Measurements from ENCODE around the gene ANKS1A. TPM values are rescaled to one million over a fixed set of nuclear protein-coding genes. Genes with fewer than 3 reads are reported as not detected.
A peak's percentile ranks its signal among the peaks of the same experiment; 100 is the strongest.

Gene ANKS1A
- total and polyA plus RNA-seq, 3 donors from 2014 or later: 44.2 to 96.9 (median 95.9) TPM

DNA sequence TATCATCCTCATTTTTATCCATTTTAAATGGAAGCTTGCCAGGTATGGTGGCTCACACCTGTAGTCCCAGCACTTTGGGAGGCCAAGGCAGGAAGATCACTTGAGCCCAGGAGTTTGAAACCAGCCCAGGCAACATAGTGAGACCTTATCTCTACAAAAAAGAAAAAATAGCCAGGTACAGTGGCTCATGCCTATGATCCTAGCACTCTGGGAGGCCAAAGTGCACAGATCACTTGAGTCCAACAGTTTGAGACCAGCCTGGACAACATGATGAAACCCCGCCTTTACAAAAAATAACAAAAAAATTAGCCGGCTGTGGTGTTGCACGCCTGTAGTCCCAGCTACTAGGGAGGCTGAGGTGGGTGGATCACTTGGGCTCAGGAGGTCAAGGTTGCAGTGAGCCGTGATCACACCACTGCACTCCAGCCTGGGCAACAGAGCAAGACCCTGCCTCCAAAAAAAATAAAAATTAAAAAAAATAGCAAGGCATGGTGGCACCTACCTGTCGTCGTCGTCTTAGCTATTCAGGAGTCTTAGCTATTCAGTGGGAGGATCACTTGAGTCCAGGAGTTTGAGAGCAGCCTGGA lies 163.0 kb downstream of the ANKS1A start:
- Histone ChIP-seq H3K36me3 (ENCODE audit: low read depth, missing control alignments) (no peaks in the 10 kb centered on the region), H3K4me3 (no peak overlapping the region), H3K27ac (peak overlapping the region in 1 of 2 donors; percentile 76), H3K9me3 (no peaks in the 10 kb centered on the region), H3K4me1 (peaks cover 56% of the 10 kb centered on the region), H3K27me3 (no peaks in the 10 kb centered on the region)
- WGBS, 2 donors: 60 to 63% methylated on average over 7 of the region's 7 CpGs
- intact Hi-C loops (cut with DNase I; ENCODE audit: low total_unique reads): no loop called here
- DNase-seq: no peak
- no peak for TF ChIP-seq POLR2A (IDR thresholded peaks at IDR 0.05)
- TF ChIP-seq CTCF (IDR thresholded peaks at IDR 0.05): no peak

DNA sequence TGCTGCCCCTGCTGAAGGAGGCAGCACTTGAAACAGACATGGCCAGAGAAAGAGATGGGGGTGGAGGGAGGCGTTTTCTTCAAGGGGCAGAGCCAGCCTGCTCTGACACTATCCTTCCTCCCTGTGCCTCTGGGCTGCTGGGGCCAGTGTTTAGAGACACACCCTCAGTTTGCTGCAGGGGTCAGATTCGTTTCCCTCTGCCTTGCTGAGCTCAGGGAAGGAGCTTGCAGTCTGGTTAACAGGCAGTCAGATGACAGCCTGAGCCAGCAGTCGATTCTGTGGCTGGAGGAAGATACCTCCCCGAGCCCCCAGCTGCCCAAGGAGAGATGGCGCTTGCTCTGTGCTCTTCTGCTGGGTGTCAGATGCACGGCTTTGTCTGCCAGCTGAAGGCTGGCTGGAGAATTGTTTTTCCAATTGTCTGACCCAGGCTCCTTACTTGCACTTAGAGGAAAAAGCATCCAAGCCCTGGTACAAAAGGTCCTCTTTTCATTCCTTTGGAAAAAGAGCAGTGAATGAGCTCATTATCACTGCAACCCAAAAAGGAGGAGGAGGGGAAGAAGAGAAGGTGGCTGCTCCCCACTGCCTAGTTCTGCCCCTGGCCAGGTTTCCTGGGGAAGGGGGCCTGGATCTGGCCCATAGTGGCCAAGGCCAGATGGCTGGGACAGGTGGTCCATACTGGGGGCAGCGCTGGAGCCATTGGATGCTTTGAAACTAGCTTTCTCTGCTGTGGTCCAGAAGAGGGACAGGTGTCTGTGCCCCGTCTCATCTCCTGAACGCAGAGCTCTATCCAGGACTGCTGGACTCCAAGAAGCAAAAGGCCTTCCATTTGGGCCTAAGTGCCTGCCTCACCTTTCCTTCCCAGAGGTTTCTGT lies 163.9 kb downstream of the ANKS1A start:
- Histone ChIP-seq H3K4me1 (peaks cover 48% of the 10 kb centered on the region), H3K27me3 (no peaks in the 10 kb centered on the region), H3K4me3 (no peak overlapping the region), H3K27ac (peak overlapping the region in 1 of 2 donors; percentile 76), H3K9me3 (no peaks in the 10 kb centered on the region), H3K36me3 (ENCODE audit: low read depth, missing control alignments) (no peaks in the 10 kb centered on the region)
- DNase-seq: peak; percentile 76
- 32 to 68% methylated on average over 5 to 8 of the region's 9 CpGs for WGBS, 2 donors
- intact Hi-C loops (cut with DNase I; ENCODE audit: low total_unique reads): no loop called here
- TF ChIP-seq CTCF (IDR thresholded peaks at IDR 0.05) (no peak), POLR2A (IDR thresholded peaks at IDR 0.05) (no peak)

GRCh38 chr6:35053701-35054100 lies 164.6 kb downstream of the ANKS1A start:
- Histone ChIP-seq H3K27ac (peak overlapping the region in 1 of 2 donors; percentile 76), H3K27me3 (no peaks in the 10 kb centered on the region), H3K36me3 (ENCODE audit: low read depth, missing control alignments) (no peaks in the 10 kb centered on the region), H3K4me1 (peaks cover 40% of the 10 kb centered on the region), H3K9me3 (no peaks in the 10 kb centered on the region), H3K4me3 (no peak overlapping the region)
- intact Hi-C loops (cut with DNase I; ENCODE audit: low total_unique reads): no loop called here
- no peak for DNase-seq
- TF ChIP-seq POLR2A (IDR thresholded peaks at IDR 0.05) (no peak), CTCF (IDR thresholded peaks at IDR 0.05) (no peak)
- 94 to 95% methylated on average over 2 to 3 of the region's 3 CpGs for WGBS, 2 donors

DNA sequence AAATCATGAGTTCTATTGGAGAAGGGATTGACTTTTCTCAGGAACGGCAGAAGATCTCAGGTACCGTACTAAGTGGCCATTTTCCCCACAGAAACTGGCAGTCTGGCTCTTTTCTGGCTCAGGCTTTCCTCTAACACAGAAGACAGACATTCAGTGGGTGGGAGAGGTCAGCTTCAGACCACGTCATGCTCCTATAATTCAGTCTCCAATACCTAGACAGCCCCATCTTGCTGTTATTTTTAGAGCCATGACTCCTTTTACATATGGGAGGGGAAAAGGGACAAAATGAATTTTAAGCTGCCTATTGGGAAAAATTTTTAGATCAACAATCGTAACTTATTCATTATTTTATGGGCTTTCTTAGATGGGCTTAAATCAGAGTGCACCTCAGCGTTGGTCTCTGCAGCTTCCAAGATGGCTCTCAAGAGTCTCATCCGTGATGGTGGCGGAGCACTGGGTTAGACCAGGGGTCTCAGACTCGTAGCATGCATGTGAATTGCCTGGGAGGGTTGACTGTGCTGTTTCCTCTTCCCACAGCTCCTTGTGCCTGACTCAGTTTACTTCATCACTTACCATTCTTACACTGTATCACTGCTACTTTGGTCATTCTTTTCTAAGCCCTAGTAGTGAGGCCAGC lies 165.2 kb downstream of the ANKS1A start:
- H3K9me3 ChIP-seq: no peaks in the 10 kb centered on the region
- peak overlapping the region in 1 of 2 donors; percentile 76 for H3K27ac ChIP-seq
- intact Hi-C loops (cut with DNase I; ENCODE audit: low total_unique reads): no loop called here
- H3K27me3 ChIP-seq: no peaks in the 10 kb centered on the region
- peaks cover 35% of the 10 kb centered on the region for H3K4me1 ChIP-seq
- H3K4me3 ChIP-seq: no peak overlapping the region
- DNase-seq: no peak
- 89 to 98% methylated on average over 6 to 8 of the region's 8 CpGs for WGBS, 2 donors
- no peaks in the 10 kb centered on the region for H3K36me3 ChIP-seq (ENCODE audit: low read depth, missing control alignments)
- TF ChIP-seq POLR2A (IDR thresholded peaks at IDR 0.05) (no peak), CTCF (IDR thresholded peaks at IDR 0.05) (no peak)

Data from testis (tissue), 3 donors.